Kidney epithelial cell (primary cell): ENCODE measurements around the gene RAP1GAP. TPM values are rescaled to one million over a fixed set of nuclear protein-coding genes. Genes with fewer than 3 reads are reported as not detected.
"Not testable (repeated sequence)": the region's sequence is repeated elsewhere in the genome, so short reads cannot be mapped to it uniquely, and the experiment has no call there.

Experiments
- DNase-seq: peaks from one replicate; pipeline ENCODE4 v3.0.0-alpha.2; 2010; ENCODE audit warnings: low read depth
- H3K27me3 ChIP-seq: 2 replicates; pipeline ENCODE4 v1.6.0; 2011; ENCODE audit warnings: low read length; ENCODE audit not compliant: control insufficient read depth, insufficient read depth
- H3K36me3 ChIP-seq: 2 replicates; pipeline ENCODE4 v1.5.1; 2011; ENCODE audit warnings: low read length; ENCODE audit not compliant: control insufficient read depth, insufficient read depth
- H3K4me3 ChIP-seq: 2 replicates; pipeline ENCODE4 v1.5.1; 2011; ENCODE audit warnings: low read depth, mild to moderate bottlenecking, control low read depth, low read length
- CTCF ChIP-seq: IDR thresholded peaks from 2 replicates; pipeline ENCODE4 v1.5.1; 2011; ENCODE audit warnings: mild to moderate bottlenecking, moderate library complexity, low read length, control low read depth, inconsistent platforms; ENCODE audit not compliant: insufficient read depth, poor library complexity, severe bottlenecking
- total RNA-seq: library from RNA; depleted of rRNA; stranded (reverse); fragments of >200 nt; gene quantifications from 2 replicates; pipeline ENCODE4 v1.2.3, GENCODE V29; 2015

Gene RAP1GAP
- total RNA-seq, 1 donor from 2014 or later, result 7.1 TPM

- Histone ChIP-seq H3K4me3 (no peak overlapping the region), H3K36me3 (no peaks in the 10 kb centered on the region), H3K27me3 (no peaks in the 10 kb centered on the region)
- TF ChIP-seq CTCF, result no peak
- no peak for DNase-seq
Observed at GRCh38 chr1:21568809-21569385, 100.3 kb downstream of the RAP1GAP start.

DNA sequence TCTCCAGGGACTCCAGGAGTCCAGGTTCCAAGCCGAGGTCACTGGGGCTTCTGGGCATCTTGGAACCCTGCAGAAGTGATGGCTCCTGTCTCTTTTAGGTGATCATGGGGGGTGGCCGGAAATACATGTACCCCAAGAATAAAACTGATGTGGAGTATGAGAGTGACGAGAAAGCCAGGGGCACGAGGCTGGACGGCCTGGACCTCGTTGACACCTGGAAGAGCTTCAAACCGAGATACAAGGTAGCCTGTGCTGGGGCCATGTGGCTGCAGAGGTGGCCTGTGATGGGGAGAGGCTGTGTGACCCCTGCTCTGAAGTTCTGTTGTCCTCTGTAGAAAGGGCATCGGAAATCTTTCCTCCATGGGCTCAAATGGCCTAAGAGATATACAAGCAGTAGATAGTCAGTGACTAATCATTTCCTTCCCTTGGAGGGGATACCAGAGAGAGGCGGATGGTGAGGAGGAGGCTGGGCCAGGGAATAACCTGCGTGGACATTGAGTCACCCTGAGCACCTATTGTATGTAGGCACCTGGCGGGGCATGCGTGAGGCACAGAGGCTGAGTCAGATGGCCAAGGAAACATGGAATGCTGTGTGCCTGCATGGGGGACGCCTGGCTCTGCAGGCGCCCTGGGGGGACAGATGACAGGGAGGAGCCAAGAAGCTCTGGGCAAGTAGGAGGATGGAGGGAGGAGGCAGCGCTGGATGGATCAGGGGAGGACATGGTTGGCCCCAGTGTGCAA is 101.0 kb downstream of the RAP1GAP start:
- H3K4me3 ChIP-seq, result no peak overlapping the region
- DNase-seq, result peak; percentile 67
- H3K36me3 ChIP-seq, result no peaks in the 10 kb centered on the region
- no peak for TF ChIP-seq CTCF
- no peaks in the 10 kb centered on the region for H3K27me3 ChIP-seq

- no peak for TF ChIP-seq CTCF
Observed at GRCh38 chr1:21567241-21568005, 101.7 kb downstream of the RAP1GAP start.

DNA sequence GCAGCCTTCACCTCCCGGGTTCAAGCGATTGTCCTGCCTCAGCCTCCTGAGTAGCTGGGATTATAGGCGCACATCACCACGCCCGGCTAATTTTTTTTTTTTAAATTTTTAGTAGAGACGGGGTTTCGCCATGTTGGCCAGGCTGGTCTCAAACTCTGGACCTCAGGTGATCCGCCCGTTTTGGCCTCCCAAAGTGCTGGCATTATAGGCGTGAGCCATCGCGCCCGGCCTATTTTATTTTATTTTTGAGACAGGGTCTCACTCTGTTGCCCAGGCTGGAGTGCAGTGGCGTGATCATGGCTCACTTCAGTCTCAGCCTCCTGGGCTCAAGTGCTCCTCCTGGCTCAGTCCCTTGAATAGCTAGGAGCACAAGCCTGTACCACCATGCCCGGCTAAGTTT is 102.8 kb downstream of the RAP1GAP start:
- not testable (repeated sequence) for H3K27me3 ChIP-seq, H3K4me3 ChIP-seq, H3K36me3 ChIP-seq, DNase-seq

More at GRCh38 chr1:21567241-21568005, 101.7 kb downstream of the RAP1GAP start:
- Histone ChIP-seq H3K27me3 (no peaks in the 10 kb centered on the region), H3K36me3 (no peaks in the 10 kb centered on the region), H3K4me3 (no peak overlapping the region)
- peak; percentile 75 for DNase-seq

- H3K4me3 ChIP-seq, result no peak overlapping the region
- H3K27me3 ChIP-seq, result no peaks in the 10 kb centered on the region
- no peak for TF ChIP-seq CTCF
- H3K36me3 ChIP-seq, result no peaks in the 10 kb centered on the region
- DNase-seq, result no peak
Observed at GRCh38 chr1:21565285-21565684, 103.9 kb downstream of the RAP1GAP start.

- no peak for TF ChIP-seq CTCF
- H3K4me3 ChIP-seq, result no peak overlapping the region
- no peak for DNase-seq
- no peaks in the 10 kb centered on the region for H3K36me3 ChIP-seq
- no peaks in the 10 kb centered on the region for H3K27me3 ChIP-seq
Observed at GRCh38 chr1:21564521-21565095, 104.5 kb downstream of the RAP1GAP start.
